IMR-90 (cell line): Measurements from ENCODE around the gene CPED1. TPM values are rescaled to one million over a fixed set of nuclear protein-coding genes. Genes with fewer than 3 reads are reported as not detected.

Experiments used
- ATAC-seq: fragments of 200-7000 bp; cut with Tn5 transposase; 2 replicates; pipeline ENCODE4 v1.9.1; 2020; ENCODE audit warnings: low read depth, mild to moderate bottlenecking, moderate library complexity
- BruUV-seq: library from RNA; stranded (reverse); fragments of 400-500 nt; replicated peaks from 2 replicates; lab custom pipeline; 2021; lab: Mats Ljungman, UMichigan
- CTCF ChIA-PET: fragments of 300-600 bp; formaldehyde crosslinking; extraction: SDS; loops from one replicate; lab custom pipeline; 2021; ENCODE audit warnings: antibody characterized with exemption; lab: Yijun Ruan, JAX
- POLR2A ChIA-PET: fragments of 300-600 bp; sonication (Branson Sonifier 250); formaldehyde crosslinking; loops from one replicate; lab custom pipeline; 2022; ENCODE audit warnings: antibody characterized with exemption; ENCODE audit not compliant: unreplicated experiment; lab: Charles Lee
- DNase-seq: peaks from one replicate; pipeline ENCODE4 v3.0.0; 2013
- H2AFZ ChIP-seq: replicated peaks from 2 replicates; pipeline ENCODE3; 2013; ENCODE audit warnings: low read length, mild to moderate bottlenecking; ENCODE audit not compliant: poor library complexity
- H2AK5ac ChIP-seq: 2 replicates; pipeline ENCODE4 v1.6.1; 2013; ENCODE audit warnings: low read depth, low read length, inconsistent platforms
- H2AK9ac ChIP-seq: replicated peaks from 2 replicates; pipeline ENCODE3; 2013; ENCODE audit warnings: mild to moderate bottlenecking, low read depth, low read length, moderate library complexity; ENCODE audit not compliant: poor library complexity
- H2BK120ac ChIP-seq: 2 replicates; pipeline ENCODE4 v1.6.1; 2013; ENCODE audit warnings: low read depth, low read length, inconsistent platforms
- H2BK15ac ChIP-seq: 3 replicates; pipeline ENCODE4 v1.6.1; 2013; ENCODE audit warnings: low read depth, low read length, inconsistent platforms
- H2BK20ac ChIP-seq: 2 replicates; pipeline ENCODE4 v1.6.1; 2013; ENCODE audit warnings: low read depth, mild to moderate bottlenecking, inconsistent platforms, low read length, moderate library complexity
- H2BK5ac ChIP-seq: 2 replicates; pipeline ENCODE4 v1.6.1; 2013; ENCODE audit warnings: mild to moderate bottlenecking, low read depth, low read length, inconsistent platforms; ENCODE audit not compliant: poor library complexity, severe bottlenecking
- H3K14ac ChIP-seq: replicated peaks from 2 replicates; pipeline ENCODE4 v1.6.1; 2013; ENCODE audit warnings: low read depth, low read length, inconsistent platforms
- H3K18ac ChIP-seq: 2 replicates; pipeline ENCODE4 v1.6.1; 2013; ENCODE audit warnings: low read depth, low read length, control low read depth
- H3K23ac ChIP-seq: 2 replicates; pipeline ENCODE4 v1.6.1; 2013; ENCODE audit warnings: low read depth, low read length, inconsistent platforms
- H3K27ac ChIP-seq: 2 replicates; pipeline ENCODE4 v1.5.1; 2013; ENCODE audit warnings: mild to moderate bottlenecking, control low read depth, low read length; ENCODE audit not compliant: insufficient read depth
- H3K27me3 ChIP-seq: 2 replicates; pipeline ENCODE4 v1.6.1; 2013; ENCODE audit warnings: low read length; ENCODE audit not compliant: control insufficient read depth, insufficient read depth
- H3K36me3 ChIP-seq: 2 replicates; pipeline ENCODE4 v1.6.1; 2013; ENCODE audit warnings: low read length, mixed read lengths; ENCODE audit not compliant: control insufficient read depth, insufficient read depth
- H3K4ac ChIP-seq: 2 replicates; pipeline ENCODE4 v1.6.1; 2013; ENCODE audit warnings: low read depth, low read length, inconsistent platforms
- H3K4me1 ChIP-seq: 2 replicates; pipeline ENCODE4 v1.6.1; 2013; ENCODE audit warnings: low read length, mixed read lengths; ENCODE audit not compliant: control insufficient read depth, insufficient read depth
- H3K4me2 ChIP-seq: 2 replicates; pipeline ENCODE4 v1.6.1; 2013; ENCODE audit warnings: low read depth, mild to moderate bottlenecking, control low read depth, low read length, moderate library complexity
- H3K4me3 ChIP-seq: 2 replicates; pipeline ENCODE4 v1.5.1; 2013; ENCODE audit warnings: low read depth, mild to moderate bottlenecking, control low read depth, low read length, moderate library complexity; ENCODE audit not compliant: insufficient read depth
- H3K56ac ChIP-seq: 2 replicates; pipeline ENCODE4 v1.6.1; 2013; ENCODE audit warnings: low read length, inconsistent platforms; ENCODE audit not compliant: insufficient read depth; ENCODE audit errors: extremely low read depth
- H3K79me1 ChIP-seq, 2 experiments: 2 replicates each; pipeline ENCODE4 v1.6.1; 2013; ENCODE audit warnings: low read length in 2 of 2, inconsistent platforms in 1 of 2, low read depth in 1 of 2
- H3K9ac ChIP-seq: 2 replicates; pipeline ENCODE4 v1.6.1; 2013; ENCODE audit warnings: low read depth, low read length, control low read depth
- H3K9me1 ChIP-seq: 2 replicates; pipeline ENCODE4 v1.6.1; 2013; ENCODE audit warnings: low read length, inconsistent platforms; ENCODE audit not compliant: insufficient read depth
- H3K9me3 ChIP-seq: 2 replicates; pipeline ENCODE4 v1.6.1; 2013; ENCODE audit warnings: low read length; ENCODE audit not compliant: control insufficient read depth, insufficient read depth
- H4K20me1 ChIP-seq: 2 replicates; pipeline ENCODE4 v1.6.1; 2013; ENCODE audit warnings: low read length, inconsistent platforms; ENCODE audit not compliant: insufficient read depth
- H4K5ac ChIP-seq: 2 replicates; pipeline ENCODE4 v1.6.1; 2013; ENCODE audit warnings: mild to moderate bottlenecking, low read depth, low read length, control low read depth
- H4K8ac ChIP-seq, 2 experiments: 2 replicates each; pipeline ENCODE4 v1.6.1; 2013; ENCODE audit warnings: low read depth in 2 of 2, low read length in 2 of 2, control low read depth in 1 of 2, inconsistent platforms in 1 of 2
- H4K91ac ChIP-seq: 2 replicates; pipeline ENCODE4 v1.6.1; 2013; ENCODE audit warnings: low read depth, low read length, inconsistent platforms; ENCODE audit not compliant: insufficient read depth
- BHLHE40 ChIP-seq: fragments of 150-350 bp; IDR thresholded peaks from 2 replicates; pipeline ENCODE4 v1.6.1; 2016; ENCODE audit warnings: mild to moderate bottlenecking, low read depth, low read length
- CHD1 ChIP-seq: IDR thresholded peaks from 2 replicates; pipeline ENCODE4 v1.6.1; 2012; ENCODE audit warnings: low read depth, low read length, improper control_type of control experiment
- MAFK ChIP-seq: IDR thresholded peaks from 2 replicates; pipeline ENCODE4 v1.6.1; 2012; ENCODE audit warnings: low read depth, low read length, improper control_type of control experiment
- MAZ ChIP-seq: IDR thresholded peaks from 2 replicates; pipeline ENCODE4 v1.6.1; 2012; ENCODE audit warnings: low read depth, mild to moderate bottlenecking, low read length, improper control_type of control experiment, moderate library complexity, borderline replicate concordance
- NFE2L2 ChIP-seq: fragments of 150-350 bp; IDR thresholded peaks from 2 replicates; pipeline ENCODE4 v1.6.1; 2016; ENCODE audit warnings: low read depth, mild to moderate bottlenecking, low read length
- POLR2A ChIP-seq: IDR thresholded peaks from 2 replicates; pipeline ENCODE4 v1.6.1; 2012; ENCODE audit warnings: mild to moderate bottlenecking, low read depth, low read length
- RFX5 ChIP-seq: IDR thresholded peaks from 2 replicates; pipeline ENCODE4 v1.8.0; 2012; ENCODE audit warnings: low read depth, mild to moderate bottlenecking, low read length, moderate library complexity
- USF2 ChIP-seq: fragments of 150-350 bp; IDR thresholded peaks from 2 replicates; pipeline ENCODE4 v1.6.1; 2017; ENCODE audit warnings: mild to moderate bottlenecking, antibody characterized with exemption, low read length, low read depth
- dilution Hi-C: fragments of 300-500 bp; cut with HindIII; formaldehyde crosslinking; loops from one replicate; pipeline ENCODE4 v1.14.3; 2018; ENCODE audit warnings: low sequenced_read_pairs; ENCODE audit not compliant: unreplicated experiment
- in situ Hi-C: fragments of 300-500 bp; cut with MboI; formaldehyde crosslinking; loops from 3 replicates; pipeline ENCODE4 v1.14.3; 2019; ENCODE audit warnings: low sequenced_read_pairs, inconsistent platforms, mixed read lengths
- intact Hi-C: fragments of 100-400 bp; cut with micrococcal nuclease; formaldehyde crosslinking; loops from 2 replicates; pipeline ENCODE4 v1.10.0; 2022
- polyA plus RNA-seq, 3 experiments: library from polyadenylated mRNA; depleted of rRNA; stranded (reverse); fragments of >200 nt; gene quantifications; 2 replicates each; pipeline ENCODE4 v1.2.3, GENCODE V29; 2012; ENCODE audit warnings: low replicate concordance in 1 of 3
- total RNA-seq: library from RNA; depleted of rRNA; stranded (reverse); fragments of >200 nt; gene quantifications from 2 replicates; pipeline ENCODE4 v1.2.3, GENCODE V29; 2012

Gene CPED1
- total and polyA plus RNA-seq, 2 of the 4 experiments (the other 2 are of a cell fraction): 31.2 to 96.8 TPM

GRCh38 chr7:121341933-121342332, 353.4 kb downstream of the CPED1 start:
- Histone ChIP-seq H4K91ac (peak overlapping the region; percentile 7; the same call in 1 of the 2 replicates), H4K20me1 (no peaks in the 10 kb centered on the region), H4K5ac (peak overlapping the region; percentile 33; the same call in 1 of the 2 replicates), H3K27me3 (no peaks in the 10 kb centered on the region), H2AK5ac (peak overlapping the region; percentile 40), H3K4ac (peak overlapping the region; percentile 25; the same call in 1 of the 2 replicates), H3K27ac (peak overlapping the region; percentile 37), H3K9ac (no peak overlapping the region), H3K4me2 (no peak overlapping the region), H3K18ac (peak overlapping the region; percentile 53), H2AFZ (no peak overlapping the region), H3K9me3 (no peaks in the 10 kb centered on the region), H2BK20ac (no peak overlapping the region), H2BK15ac (peak overlapping the region; percentile 86), H3K56ac (no peak overlapping the region; the same call in 1 of the 2 replicates), H2BK5ac (peak overlapping the region; percentile 44), H3K9me1 (peaks cover 18% of the 10 kb centered on the region), H3K23ac (no peak overlapping the region), H2BK120ac (0 out of 2 replicates have a peak overlapping the region, but pooled peaks have one; percentile 38), H3K79me1 (no peaks in the 10 kb centered on the region), H4K8ac (peak overlapping the region; percentile 34 to 74; a peak in 3 of 4 replicates), H3K4me1 (peaks cover 8% of the 10 kb centered on the region), H3K14ac (no peak overlapping the region), H3K36me3 (peaks cover 3% of the 10 kb centered on the region), H3K4me3 (no peak overlapping the region), H2AK9ac (no peak overlapping the region)
- ATAC-seq: no peak
- no peak for DNase-seq
- TF ChIP-seq BHLHE40: no peak
- no peak for TF ChIP-seq POLR2A
- no peak for TF ChIP-seq CHD1
- no peak for TF ChIP-seq NFE2L2
- TF ChIP-seq MAZ: no peak
- no peak for TF ChIP-seq RFX5
- TF ChIP-seq USF2: no peak
- TF ChIP-seq MAFK: no peak
- BruUV-seq: no TSS peak
- POLR2A ChIA-PET: no interaction called here
- intact Hi-C loops (no loop called here), dilution Hi-C loops (no loop called here), in situ Hi-C loops (loop anchor here (25.0 kb wide), 2 partner anchors 205 to 355 kb away; partner anchors contain the start of gene CPED1)
- CTCF ChIA-PET: interaction anchor here (0.7 kb wide), 1 partner anchor 693 kb away, joined by 4 read pairs; no protein-coding TSS in a partner anchor
